Natural killer cell (primary cell): ENCODE measurements around the gene MRPL14. TPM values are rescaled to one million over a fixed set of nuclear protein-coding genes. Genes with fewer than 3 reads are reported as not detected.
"Not testable (repeated sequence)": the region's sequence is repeated elsewhere in the genome, so short reads cannot be mapped to it uniquely, and the experiment has no call there.

Experiments
- ATAC-seq, 3 donors: fragments of 150-1000 bp in 2 of 3; fragments of 200-7000 bp in 1 of 3; cut with Tn5 transposase; 1 replicate in 1 of 3; 2 replicates in 2 of 3; pipeline ENCODE4 v1.10.0; 2021; ENCODE audit warnings: mild to moderate bottlenecking in 2 of 3, moderate library complexity in 2 of 3
- DNase-seq, 2 donors: peaks; one replicate each; pipeline versions ENCODE4 v3.0.0 to v3.0.0-alpha.2; 2013 to 2021; ENCODE audit warnings: mixed read lengths in 1 of 2
- H3K27ac ChIP-seq: one replicate; pipeline ENCODE4 v1.5.1; 2013; ENCODE audit warnings: mild to moderate bottlenecking, low read length
- H3K27me3 ChIP-seq: one replicate; pipeline ENCODE4 v1.6.1; 2013; ENCODE audit warnings: low read length; ENCODE audit not compliant: control insufficient read depth, insufficient read depth
- H3K36me3 ChIP-seq: one replicate; pipeline ENCODE4 v1.6.1; 2013; ENCODE audit warnings: low read length; ENCODE audit not compliant: control insufficient read depth, insufficient read depth
- H3K4me1 ChIP-seq: one replicate; pipeline ENCODE4 v1.6.1; 2013; ENCODE audit warnings: low read length; ENCODE audit not compliant: control insufficient read depth, insufficient read depth
- H3K4me3 ChIP-seq: one replicate; pipeline ENCODE4 v1.5.1; 2013; ENCODE audit warnings: low read length
- H3K9me3 ChIP-seq: one replicate; pipeline ENCODE4 v1.6.1; 2013; ENCODE audit warnings: low read length; ENCODE audit not compliant: control insufficient read depth, insufficient read depth
- H3K27ac Mint-ChIP-seq, 2 donors: one replicate each; pipeline ENCODE4 v1.8.0; 2022; ENCODE audit warnings: mild to moderate bottlenecking in 2 of 2, mixed read lengths in 2 of 2, moderate library complexity in 1 of 2
- H3K27me3 Mint-ChIP-seq, 2 donors: one replicate each; pipeline ENCODE4 v1.8.0; 2022; ENCODE audit warnings: low read depth in 2 of 2, mixed read lengths in 2 of 2
- H3K36me3 Mint-ChIP-seq: one replicate; pipeline ENCODE4 v1.8.0; 2022; ENCODE audit warnings: mixed read lengths
- H3K4me1 Mint-ChIP-seq, 2 donors: one replicate each; pipeline ENCODE4 v1.8.0; 2022; ENCODE audit warnings: mixed read lengths in 2 of 2
- H3K4me3 Mint-ChIP-seq: one replicate; pipeline ENCODE4 v1.8.0; 2022; ENCODE audit warnings: mild to moderate bottlenecking, moderate library complexity, mixed read lengths
- H3K9me3 Mint-ChIP-seq, 2 donors: one replicate each; pipeline ENCODE4 v1.8.0; 2022; ENCODE audit warnings: mixed read lengths in 2 of 2
- CTCF ChIP-seq: fragments of 200-600 bp; IDR thresholded peaks from one replicate; pipeline ENCODE4 v1.8.0; 2022; ENCODE audit warnings: antibody characterized with exemption
- WGBS: methylation state at CpG from one replicate; pipeline ENCODE4 v1.1.7; 2013; ENCODE audit warnings: missing lambda C conversion rate; ENCODE audit not compliant: insufficient coverage; 5-methylcytosine and 5-hydroxymethylcytosine counted together
- intact Hi-C: fragments of 100-400 bp; cut with micrococcal nuclease; formaldehyde crosslinking; loops from one replicate; pipeline ENCODE4 v1.14.2; 2022
- total RNA-seq, 4 donors: library from RNA; stranded (reverse); fragments of 120-200 nt in 1 of 4; gene quantifications; one replicate each; pipeline versions ENCODE4 v1.2.3 to v1.2.4, GENCODE V29; 2013 to 2022

Gene MRPL14
- total RNA-seq, 3 donors from 2014 or later (not counting 1 experiment from before 2014, with no cell fraction given): 14.9 to 16.2 (median 16.0) TPM

- no peak overlapping the region for H3K4me3 ChIP-seq
- Mint-ChIP-seq H3K4me3 (no peak overlapping the region), H3K27ac (no peak overlapping the region), H3K9me3 (no peaks in the 10 kb centered on the region), H3K27me3 (no peaks in the 10 kb centered on the region), H3K4me1 (peaks cover 0 to 5% of the 10 kb centered on the region in 2 donors), H3K36me3 (no peaks in the 10 kb centered on the region)
- H3K4me1 ChIP-seq: no peaks in the 10 kb centered on the region
- no peaks in the 10 kb centered on the region for H3K27me3 ChIP-seq
- H3K36me3 ChIP-seq: peaks cover 22% of the 10 kb centered on the region
- no peak overlapping the region for H3K27ac ChIP-seq
- intact Hi-C loops: no loop called here
- DNase-seq (no peak), ATAC-seq (no peak)
- TF ChIP-seq CTCF: no peak
- H3K9me3 ChIP-seq: no peaks in the 10 kb centered on the region
Observed at GRCh38 chr6:44145839-44146238, 18.6 kb upstream of the MRPL14 start.

GRCh38 chr6:44144536-44144935 lies 17.3 kb upstream of the MRPL14 start:
- peaks cover 32% of the 10 kb centered on the region for H3K36me3 ChIP-seq
- ATAC-seq, H3K4me3 ChIP-seq, H3K27ac Mint-ChIP-seq, H3K9me3 ChIP-seq, H3K4me1 Mint-ChIP-seq, H3K9me3 Mint-ChIP-seq, H3K27me3 ChIP-seq, intact Hi-C loops, H3K4me1 ChIP-seq, DNase-seq, H3K27ac ChIP-seq, H3K36me3 Mint-ChIP-seq, H3K4me3 Mint-ChIP-seq, H3K27me3 Mint-ChIP-seq: not testable (repeated sequence)
- 75% methylated on average over 3 of the region's 3 CpGs for WGBS

- WGBS: no CpG with 5 or more reads among the region's 1 CpG
- H3K36me3 ChIP-seq: peaks cover 28% of the 10 kb centered on the region
- no peaks in the 10 kb centered on the region for H3K27me3 ChIP-seq
- TF ChIP-seq CTCF: no peak
- H3K27me3 Mint-ChIP-seq: no peaks in the 10 kb centered on the region
- no peak overlapping the region for H3K27ac ChIP-seq
- peaks cover 0 to 4% of the 10 kb centered on the region in 2 donors for H3K4me1 Mint-ChIP-seq
- ATAC-seq (no peak), DNase-seq (no peak)
- H3K9me3 ChIP-seq: no peaks in the 10 kb centered on the region
- H3K4me3 ChIP-seq: no peak overlapping the region
- no peaks in the 10 kb centered on the region for H3K36me3 Mint-ChIP-seq
- H3K4me3 Mint-ChIP-seq: no peak overlapping the region
- no peaks in the 10 kb centered on the region for H3K4me1 ChIP-seq
- intact Hi-C loops: no loop called here
- no peak overlapping the region for H3K27ac Mint-ChIP-seq
- H3K9me3 Mint-ChIP-seq: no peaks in the 10 kb centered on the region
Observed at GRCh38 chr6:44143731-44144130, 16.5 kb upstream of the MRPL14 start.

- WGBS: 100% methylated on average over 1 of the region's 1 CpG
- Histone ChIP-seq H3K4me3 (no peak overlapping the region), H3K27me3 (no peaks in the 10 kb centered on the region), H3K27ac (no peak overlapping the region), H3K9me3 (no peaks in the 10 kb centered on the region), H3K4me1 (no peaks in the 10 kb centered on the region), H3K36me3 (peaks cover 27% of the 10 kb centered on the region)
- Mint-ChIP-seq H3K27me3 (no peaks in the 10 kb centered on the region), H3K36me3 (no peaks in the 10 kb centered on the region), H3K4me1 (peaks cover 0 to 5% of the 10 kb centered on the region in 2 donors), H3K4me3 (no peak overlapping the region), H3K27ac (no peak overlapping the region), H3K9me3 (no peaks in the 10 kb centered on the region)
- ATAC-seq (no peak), DNase-seq (no peak)
- TF ChIP-seq CTCF: no peak
- intact Hi-C loops: no loop called here
Observed at GRCh38 chr6:44142835-44143234, 15.6 kb upstream of the MRPL14 start.
